GM10266 (cell line): ENCODE results near the gene PLA2R1.

Experiments
- DNase-seq: peaks from one replicate; pipeline ENCODE4 v3.0.0; 2012; ENCODE audit errors: extremely low spot score
- TF ChIP-seq, protein P1 (sequence below): IDR thresholded peaks from 2 replicates; pipeline ENCODE4 v1.5.1; 2012; ENCODE audit warnings: mild to moderate bottlenecking, low read depth; ENCODE audit not compliant: control insufficient read depth, insufficient read depth; ENCODE audit errors: missing control alignments

The PLA2R1 gene

DNA sequence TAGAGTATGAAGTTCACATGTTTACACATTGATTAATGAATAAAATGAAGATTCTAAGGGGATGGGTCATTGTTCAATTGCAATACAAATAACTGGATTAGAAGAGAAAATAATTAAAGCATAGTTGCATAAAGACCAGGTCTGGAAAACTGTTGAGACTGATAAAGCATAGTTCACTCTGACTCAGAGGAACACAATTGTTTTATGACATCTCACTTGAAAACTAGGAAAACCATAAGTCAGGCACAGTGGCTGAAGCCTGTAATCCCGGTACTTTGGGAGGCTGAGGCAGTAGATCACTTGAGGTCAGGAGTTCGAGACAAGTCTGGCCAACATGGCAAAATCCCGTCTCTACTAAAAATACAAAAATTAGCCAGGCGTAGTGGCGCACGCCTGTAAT, 46.7 kb downstream of the PLA2R1 start:
- TF ChIP-seq, protein P1, sequence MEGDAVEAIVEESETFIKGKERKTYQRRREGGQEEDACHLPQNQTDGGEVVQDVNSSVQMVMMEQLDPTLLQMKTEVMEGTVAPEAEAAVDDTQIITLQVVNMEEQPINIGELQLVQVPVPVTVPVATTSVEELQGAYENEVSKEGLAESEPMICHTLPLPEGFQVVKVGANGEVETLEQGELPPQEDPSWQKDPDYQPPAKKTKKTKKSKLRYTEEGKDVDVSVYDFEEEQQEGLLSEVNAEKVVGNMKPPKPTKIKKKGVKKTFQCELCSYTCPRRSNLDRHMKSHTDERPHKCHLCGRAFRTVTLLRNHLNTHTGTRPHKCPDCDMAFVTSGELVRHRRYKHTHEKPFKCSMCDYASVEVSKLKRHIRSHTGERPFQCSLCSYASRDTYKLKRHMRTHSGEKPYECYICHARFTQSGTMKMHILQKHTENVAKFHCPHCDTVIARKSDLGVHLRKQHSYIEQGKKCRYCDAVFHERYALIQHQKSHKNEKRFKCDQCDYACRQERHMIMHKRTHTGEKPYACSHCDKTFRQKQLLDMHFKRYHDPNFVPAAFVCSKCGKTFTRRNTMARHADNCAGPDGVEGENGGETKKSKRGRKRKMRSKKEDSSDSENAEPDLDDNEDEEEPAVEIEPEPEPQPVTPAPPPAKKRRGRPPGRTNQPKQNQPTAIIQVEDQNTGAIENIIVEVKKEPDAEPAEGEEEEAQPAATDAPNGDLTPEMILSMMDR: no peak
- DNase-seq: no peak

DNA sequence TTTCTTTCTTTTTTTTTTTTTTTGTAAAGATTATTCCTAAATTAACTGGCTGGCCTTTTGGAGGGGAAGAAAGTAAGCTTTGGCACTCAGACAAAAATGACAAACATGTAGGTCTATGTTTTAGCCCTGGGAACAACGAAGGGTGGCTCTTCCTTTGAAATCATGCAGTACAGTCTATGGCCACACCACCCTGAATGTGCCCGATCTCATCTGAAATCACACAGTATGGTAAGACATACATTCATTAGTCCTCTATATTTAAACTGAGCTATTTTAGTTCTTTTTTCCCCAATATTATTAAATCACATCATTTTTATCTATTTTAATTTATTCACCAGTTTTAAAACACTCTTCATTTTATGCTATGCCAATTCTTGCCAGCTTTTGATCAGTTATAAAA, 48.2 kb downstream of the PLA2R1 start:
- TF ChIP-seq, protein P1: no peak
- DNase-seq: no peak

DNA sequence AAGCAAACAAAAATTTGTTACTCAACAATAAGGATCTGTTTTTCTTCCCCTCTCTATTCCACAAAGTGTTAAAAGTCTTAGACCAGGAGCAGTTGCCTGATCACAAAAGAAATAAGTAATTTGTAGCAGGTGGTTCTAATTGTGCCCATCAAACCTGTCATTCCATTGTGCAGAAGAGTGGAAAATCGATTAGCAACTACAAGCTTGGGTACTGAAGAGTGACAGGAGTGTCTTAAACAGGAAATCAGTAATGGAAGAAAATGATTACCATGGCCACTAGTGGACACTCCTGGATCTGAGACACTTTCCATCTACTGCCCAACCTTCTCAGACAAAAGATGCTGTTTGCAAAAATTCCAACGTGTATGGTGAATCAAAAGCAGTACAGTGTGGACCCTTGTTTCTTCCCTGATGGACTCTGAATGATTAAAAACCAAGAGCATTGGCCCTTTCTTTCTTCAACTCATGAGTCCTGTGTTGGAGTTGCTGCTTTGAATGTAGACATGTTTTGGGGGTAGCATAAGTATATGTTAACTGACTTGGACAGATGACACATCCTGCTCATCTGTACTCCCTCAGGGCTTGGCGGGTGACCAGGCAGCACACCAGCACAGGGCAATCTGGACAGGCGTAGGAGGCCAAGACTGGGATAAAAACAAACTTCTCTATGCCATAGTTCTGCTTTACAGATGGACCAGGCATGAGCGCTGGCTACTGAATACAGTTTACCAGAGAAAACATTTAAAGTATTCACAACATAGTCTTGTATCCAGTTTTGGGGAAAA, 51.9 kb downstream of the PLA2R1 start:
- TF ChIP-seq, protein P1: no peak
- no peak for DNase-seq

DNA sequence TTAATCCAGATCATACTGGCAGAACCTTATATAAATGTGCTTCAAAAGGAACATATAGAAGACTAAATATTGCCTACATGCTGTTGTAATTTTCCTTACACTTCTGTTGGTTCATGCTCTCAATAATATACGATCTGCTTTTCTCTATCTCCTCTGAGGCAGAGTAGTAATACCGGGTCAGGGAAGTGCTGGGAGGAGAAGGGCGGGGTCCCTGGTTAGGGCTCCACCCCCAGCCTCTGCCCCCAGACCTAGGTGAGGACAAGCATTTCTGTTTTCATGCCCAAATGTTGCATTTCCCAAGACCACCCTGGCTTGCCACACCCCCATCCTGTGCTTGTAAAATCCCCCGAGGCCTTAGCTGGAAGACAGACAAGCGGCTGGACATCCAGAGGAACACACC, 55.3 kb downstream of the PLA2R1 start:
- DNase-seq: no peak

DNA sequence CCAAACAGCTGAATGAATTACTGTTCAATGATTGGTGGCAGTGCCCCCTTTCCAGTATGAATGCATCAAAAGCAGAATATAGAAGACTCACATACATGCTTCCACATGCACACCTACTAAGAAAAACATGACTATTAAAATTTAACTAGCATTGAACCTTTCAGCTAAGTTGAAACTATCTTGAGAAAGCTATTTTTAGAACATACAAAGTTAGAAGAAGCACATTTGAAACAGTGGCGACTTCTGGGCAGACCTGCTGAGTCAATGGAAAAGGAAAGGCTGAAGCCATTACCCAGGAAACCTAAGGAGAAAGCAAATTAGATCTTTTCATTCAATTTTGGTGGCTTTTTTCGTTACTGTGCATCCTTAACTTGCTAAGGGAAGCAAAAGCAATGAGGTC, 55.9 kb downstream of the PLA2R1 start:
- TF ChIP-seq, protein P1: no peak
- no peak for DNase-seq

More for the DNA sequence above, 55.3 kb downstream of the PLA2R1 start:
- TF ChIP-seq, protein P1: no peak

DNA sequence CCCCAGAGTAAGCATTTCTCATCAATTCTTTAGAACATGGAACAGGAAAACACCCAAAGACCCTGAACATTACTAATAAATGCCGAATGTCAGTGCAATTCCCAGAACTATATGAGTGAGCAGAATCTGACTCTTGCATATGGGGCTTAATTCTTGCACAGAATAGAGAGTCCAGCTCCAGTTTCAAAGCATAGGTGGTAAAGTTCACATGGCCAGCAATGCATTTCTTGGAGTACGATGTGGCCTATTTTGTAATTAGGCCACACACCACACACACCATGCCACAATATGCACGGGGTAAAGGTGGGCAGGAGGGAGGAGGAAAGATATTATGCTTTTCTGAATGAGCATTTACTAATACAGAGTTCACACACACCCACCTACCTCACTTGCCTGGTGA, 56.5 kb downstream of the PLA2R1 start:
- no peak for DNase-seq
- TF ChIP-seq, protein P1: no peak

DNA sequence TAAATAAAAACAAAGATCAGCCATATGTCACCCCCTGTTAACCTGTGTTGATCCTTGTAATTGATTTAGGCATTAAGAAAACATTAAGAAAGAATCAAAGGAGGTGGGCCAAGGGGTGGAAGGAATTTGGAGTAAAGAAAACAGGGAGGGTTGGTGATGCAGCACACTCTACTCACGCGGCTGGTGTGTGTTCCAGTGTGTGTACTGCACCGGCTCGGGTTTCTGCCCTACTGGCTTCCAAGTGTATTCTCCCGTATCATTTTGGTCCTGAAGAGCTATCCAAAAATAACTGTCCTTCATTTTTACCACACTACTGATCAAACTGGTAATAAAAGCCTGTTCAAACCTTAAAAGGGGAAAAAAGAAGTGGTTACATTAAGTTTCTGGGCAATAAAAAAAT, 56.9 kb downstream of the PLA2R1 start:
- TF ChIP-seq, protein P1: no peak
- DNase-seq: no peak
